MCF 10A (cell line): ENCODE data around the gene CSF2RB. TPM values are rescaled to one million over a fixed set of nuclear protein-coding genes. Genes with fewer than 3 reads are reported as not detected.

Experiments
- BruUV-seq: library from RNA; stranded (reverse); fragments of 400-500 nt; replicated peaks from 2 replicates; lab custom pipeline; 2021; lab: Mats Ljungman, UMichigan
- CTCF ChIA-PET: fragments of 300-600 bp; sonication (Branson Sonifier 250); formaldehyde crosslinking; extraction: SDS; loops from one replicate; lab custom pipeline; 2021; ENCODE audit warnings: antibody characterized with exemption, inconsistent platforms; lab: Yijun Ruan, JAX
- POLR2A ChIA-PET: fragments of 300-600, 350-650 bp; sonication (Branson Sonifier 250); formaldehyde crosslinking; extraction: SDS; loops from one replicate; lab custom pipeline; 2020; ENCODE audit warnings: antibody characterized with exemption, inconsistent platforms; lab: Yijun Ruan, JAX
- DNase-seq: peaks from one replicate; pipeline ENCODE4 v3.0.0-alpha.2; 2018; ENCODE audit not compliant: unreplicated experiment
- H3K27ac Mint-ChIP-seq: one replicate; pipeline ENCODE4 v1.8.0; 2022; ENCODE audit warnings: mild to moderate bottlenecking, low read depth, mixed read lengths; ENCODE audit not compliant: unreplicated experiment
- H3K27me3 Mint-ChIP-seq: one replicate; pipeline ENCODE4 v1.8.0; 2022; ENCODE audit warnings: mixed read lengths; ENCODE audit not compliant: insufficient read depth, unreplicated experiment
- H3K36me3 Mint-ChIP-seq: one replicate; pipeline ENCODE4 v1.8.0; 2022; ENCODE audit warnings: mild to moderate bottlenecking, moderate library complexity, mixed read lengths; ENCODE audit not compliant: insufficient read depth, unreplicated experiment
- H3K4me1 Mint-ChIP-seq: one replicate; pipeline ENCODE4 v1.8.0; 2022; ENCODE audit warnings: mixed read lengths; ENCODE audit not compliant: insufficient read depth, unreplicated experiment
- H3K4me3 Mint-ChIP-seq: one replicate; pipeline ENCODE4 v1.8.0; 2022; ENCODE audit warnings: mild to moderate bottlenecking, moderate library complexity, mixed read lengths; ENCODE audit not compliant: unreplicated experiment
- H3K9me3 Mint-ChIP-seq: one replicate; pipeline ENCODE4 v1.8.0; 2022; ENCODE audit warnings: mixed read lengths; ENCODE audit not compliant: unreplicated experiment
- CTCF ChIP-seq: fragments of 200-600 bp; IDR thresholded peaks from one replicate; pipeline ENCODE4 v1.8.0; 2022; ENCODE audit warnings: antibody characterized with exemption, mild to moderate bottlenecking; ENCODE audit not compliant: unreplicated experiment
- intact Hi-C: fragments of 100-400 bp; cut with micrococcal nuclease; formaldehyde crosslinking; loops from 2 replicates; pipeline ENCODE4 v1.14.1; 2022
- total RNA-seq: library from RNA; stranded (reverse); gene quantifications from 2 replicates; pipeline ENCODE4 v1.2.3, GENCODE V29; 2022

Gene CSF2RB
- total RNA-seq, 1 experiment from 2014 or later, result not detected

- H3K27me3 Mint-ChIP-seq, result peaks cover 16% of the 10 kb centered on the region
- ChIA-PET POLR2A (no interaction called here), CTCF (interaction anchor here (0.7 to 1.4 kb wide), 4 partner anchors 9 to 179 kb away, joined by 3 to 5 read pairs (median 4); no protein-coding TSS in a partner anchor)
- H3K27ac Mint-ChIP-seq, result no peak overlapping the region
- H3K36me3 Mint-ChIP-seq, result no peaks in the 10 kb centered on the region
- DNase-seq, result no peak
- no peak overlapping the region for H3K4me3 Mint-ChIP-seq
- no TSS peak for BruUV-seq
- H3K4me1 Mint-ChIP-seq, result no peaks in the 10 kb centered on the region
- no peaks in the 10 kb centered on the region for H3K9me3 Mint-ChIP-seq
- intact Hi-C loops, result no loop called here
- TF ChIP-seq CTCF, result no peak
These were observed 55.0 kb downstream of the CSF2RB start for GRCh38 chr22:36968249-36968964.

GRCh38 chr22:36971341-36972125, 58.1 kb downstream of the CSF2RB start:
- POLR2A ChIA-PET, result no interaction called here
- Mint-ChIP-seq H3K4me3 (no peak overlapping the region), H3K4me1 (no peaks in the 10 kb centered on the region), H3K27ac (no peak overlapping the region), H3K36me3 (no peaks in the 10 kb centered on the region), H3K9me3 (no peaks in the 10 kb centered on the region), H3K27me3 (peaks cover 11% of the 10 kb centered on the region)
- TF ChIP-seq CTCF, result no peak
- CTCF ChIA-PET, result interaction anchor here (1.0 to 2.3 kb wide), 5 partner anchors 98 to 418 kb away, joined by 3 to 7 read pairs (median 4); no protein-coding TSS in a partner anchor
- DNase-seq, result no peak
- BruUV-seq, result no TSS peak
- intact Hi-C loops, result no loop called here

GRCh38 chr22:36976606-36977005, 63.2 kb downstream of the CSF2RB start:
- DNase-seq, result no peak
- Mint-ChIP-seq H3K4me3 (no peak overlapping the region), H3K9me3 (no peaks in the 10 kb centered on the region), H3K27ac (no peak overlapping the region), H3K36me3 (no peaks in the 10 kb centered on the region), H3K4me1 (peaks cover 10% of the 10 kb centered on the region), H3K27me3 (no peaks in the 10 kb centered on the region)
- CTCF ChIA-PET, result interaction anchor here (0.7 to 7.5 kb wide), 16 partner anchors 14 to 1677 kb away, joined by 3 to 73 read pairs (median 6); partner anchors contain the start of gene TOM1
- TF ChIP-seq CTCF, result no peak
- intact Hi-C loops, result no loop called here
- no TSS peak for BruUV-seq
- POLR2A ChIA-PET, result interaction anchor here (0.6 to 0.9 kb wide), 2 partner anchors 89 to 117 kb away, joined by 3 to 5 read pairs; no protein-coding TSS in a partner anchor

GRCh38 chr22:36977401-36977861, 64.0 kb downstream of the CSF2RB start:
- intact Hi-C loops, result no loop called here
- Mint-ChIP-seq H3K9me3 (no peaks in the 10 kb centered on the region), H3K4me1 (peaks cover 10% of the 10 kb centered on the region), H3K36me3 (no peaks in the 10 kb centered on the region), H3K4me3 (peak overlapping the region; percentile 67), H3K27ac (peak overlapping the region; percentile 73), H3K27me3 (no peaks in the 10 kb centered on the region)
- no peak for DNase-seq
- ChIA-PET POLR2A (interaction anchor here (0.6 to 1.1 kb wide), 9 partner anchors 21 to 432 kb away, joined by 3 to 5 read pairs (median 3); partner anchors contain the start of gene IFT27), CTCF (interaction anchor here (0.6 to 7.5 kb wide), 31 partner anchors 9 to 648 kb away, joined by 3 to 73 read pairs (median 4); no protein-coding TSS in a partner anchor)
- BruUV-seq, result no TSS peak
- TF ChIP-seq CTCF, result no peak
